ENCODE data around the gene POLN. TPM values are rescaled to one million over a fixed set of nuclear protein-coding genes. Genes with fewer than 3 reads are reported as not detected.

The POLN gene
- total RNA-seq, 4 donors from 2014 or later: 4.7 to 7.3 (median 5.1) TPM

- DNase-seq (ENCODE audit: low spot score): no peak
- TF ChIP-seq CTCF (IDR thresholded peaks at IDR 0.05): no peak
- ATAC-seq (ENCODE audit: low FRiP score): no peak
Observed at GRCh38 chr4:2174061-2174460, 67.9 kb downstream of the POLN start.

- TF ChIP-seq CTCF (IDR thresholded peaks at IDR 0.05): no peak
- ATAC-seq (ENCODE audit: low FRiP score): no peak
- DNase-seq (ENCODE audit: low spot score): no peak
Observed at GRCh38 chr4:2172627-2173231, 69.2 kb downstream of the POLN start.

GRCh38 chr4:2172161-2172560 is 69.8 kb downstream of the POLN start:
- ATAC-seq (ENCODE audit: low FRiP score): no peak
- no peak for DNase-seq (ENCODE audit: low spot score)

GRCh38 chr4:2168469-2169319 is 73.2 kb downstream of the POLN start:
- TF ChIP-seq CTCF (IDR thresholded peaks at IDR 0.05): no peak
- DNase-seq (ENCODE audit: low spot score) (no peak), ATAC-seq (ENCODE audit: low FRiP score) (no peak)

More at GRCh38 chr4:2172161-2172560, 69.8 kb downstream of the POLN start:
- no peak for TF ChIP-seq CTCF (IDR thresholded peaks at IDR 0.05)

GRCh38 chr4:2166253-2166652 is 75.7 kb downstream of the POLN start:
- DNase-seq (ENCODE audit: low spot score): no peak
- no peak for ATAC-seq (ENCODE audit: low FRiP score)
- TF ChIP-seq CTCF (IDR thresholded peaks at IDR 0.05): no peak

- no peak for DNase-seq (ENCODE audit: low spot score)
- no peak for TF ChIP-seq CTCF (IDR thresholded peaks at IDR 0.05)
- no peak for ATAC-seq (ENCODE audit: low FRiP score)
Observed at GRCh38 chr4:2165391-2165790, 76.5 kb downstream of the POLN start.
